DMS 273 treated with DMSO at 0.1 percent for 48 hours (cell line): Measurements from ENCODE around the gene ZNF213.
"Not testable (repeated sequence)": the region's sequence is repeated elsewhere in the genome, so short reads cannot be mapped to it uniquely, and the experiment has no call there.

Source experiments
- DNase-seq: peaks from one replicate; lab custom pipeline; 2025; lab: John Stamatoyannopoulos, UW

ZNF213 gene

GRCh38 chr16:3129137-3130131 is 5.4 kb upstream of the ZNF213 start:
- peak; percentile 70 for DNase-seq

- no peak for DNase-seq
Measured at GRCh38 chr16:3131755-3132377, 3.0 kb upstream of the ZNF213 start.

- DNase-seq, result no peak
Measured at GRCh38 chr16:3133844-3134243, 985 bp upstream of the ZNF213 start.

GRCh38 chr16:3135126-3135715 is 392 bp downstream of the ZNF213 start:
- DNase-seq, result no peak

- no peak for DNase-seq
Measured at GRCh38 chr16:3137267-3137666, 2.4 kb downstream of the ZNF213 start.

- DNase-seq, result no peak
Measured at GRCh38 chr16:3138342-3138741, 3.5 kb downstream of the ZNF213 start.

DNA sequence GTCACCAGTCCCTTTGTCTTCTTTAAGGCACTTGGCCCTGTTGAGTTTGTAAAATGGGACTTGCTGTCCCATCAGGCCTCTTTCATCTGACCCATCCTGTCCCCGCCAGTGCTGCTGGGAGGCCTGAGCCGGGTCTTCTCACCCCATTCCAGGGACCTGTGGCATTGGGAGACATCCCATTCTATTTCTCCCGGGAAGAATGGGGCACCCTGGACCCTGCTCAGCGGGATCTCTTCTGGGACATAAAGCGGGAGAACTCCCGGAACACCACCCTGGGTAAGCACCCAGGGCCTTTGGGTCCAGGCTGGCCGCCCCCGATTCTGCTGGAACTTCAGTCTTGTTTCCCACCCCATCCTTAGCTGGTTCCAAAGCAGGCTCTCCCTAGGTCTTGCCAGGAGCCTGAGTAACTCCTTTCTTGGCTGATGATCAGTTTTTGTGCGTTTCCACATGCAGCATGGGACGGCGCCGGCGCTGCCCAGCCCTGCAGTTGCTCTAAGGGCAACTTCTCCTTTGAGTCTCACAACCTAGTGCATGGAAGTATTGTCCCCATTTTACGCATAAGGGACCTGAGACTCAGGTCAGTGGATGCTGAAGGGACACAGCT is 4.1 kb downstream of the ZNF213 start:
- DNase-seq, result no peak

- DNase-seq, result not testable (repeated sequence)
Measured at GRCh38 chr16:3139561-3139960, 4.7 kb downstream of the ZNF213 start.

- DNase-seq, result no peak
Measured at GRCh38 chr16:3140603-3141427, 6.0 kb downstream of the ZNF213 start.

DNA sequence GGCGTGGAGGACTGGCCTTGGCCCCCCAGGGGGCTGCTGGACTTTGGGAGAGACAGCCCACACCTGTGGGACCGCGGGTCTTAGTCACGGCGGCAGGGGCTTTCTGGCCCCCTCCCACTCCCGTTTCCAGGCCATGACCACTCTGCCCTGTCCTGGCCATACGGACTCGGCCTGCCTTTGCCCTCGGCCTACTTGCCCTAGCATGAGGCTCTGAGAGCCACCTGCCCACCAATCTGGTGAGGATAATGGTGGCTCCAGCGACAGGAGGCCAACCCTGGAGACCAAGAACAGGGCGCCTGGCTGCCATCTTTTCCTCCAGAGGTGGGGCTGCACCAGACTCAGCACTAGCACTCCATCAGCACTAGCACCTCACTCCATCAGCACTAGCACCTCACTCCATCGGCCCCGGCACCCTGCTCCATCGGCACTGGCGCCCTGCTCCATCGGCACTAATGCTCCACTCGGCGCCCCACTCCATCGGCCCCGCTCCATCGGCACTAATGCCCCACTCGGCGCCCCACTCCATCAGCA is 7.0 kb downstream of the ZNF213 start:
- DNase-seq, result no peak

DNA sequence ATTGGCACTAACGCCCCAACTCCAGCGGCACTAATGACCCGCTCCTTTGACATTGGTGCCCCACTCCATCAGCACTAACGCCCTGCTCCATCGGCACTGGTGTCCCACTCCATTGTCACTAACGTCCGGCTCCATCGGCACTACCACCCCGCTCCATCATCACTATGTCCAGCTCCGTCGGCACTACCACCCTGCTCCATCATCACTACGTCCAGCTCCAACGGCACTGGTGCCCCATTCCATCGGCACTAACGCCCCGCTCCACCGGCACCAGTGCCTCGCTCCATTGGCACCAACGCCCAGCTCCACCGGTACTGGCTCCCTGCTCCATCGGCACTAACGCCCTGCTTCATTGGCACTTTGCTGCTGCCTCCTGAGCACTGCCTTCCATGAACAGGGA is 7.5 kb downstream of the ZNF213 start:
- DNase-seq, result no peak

DNA sequence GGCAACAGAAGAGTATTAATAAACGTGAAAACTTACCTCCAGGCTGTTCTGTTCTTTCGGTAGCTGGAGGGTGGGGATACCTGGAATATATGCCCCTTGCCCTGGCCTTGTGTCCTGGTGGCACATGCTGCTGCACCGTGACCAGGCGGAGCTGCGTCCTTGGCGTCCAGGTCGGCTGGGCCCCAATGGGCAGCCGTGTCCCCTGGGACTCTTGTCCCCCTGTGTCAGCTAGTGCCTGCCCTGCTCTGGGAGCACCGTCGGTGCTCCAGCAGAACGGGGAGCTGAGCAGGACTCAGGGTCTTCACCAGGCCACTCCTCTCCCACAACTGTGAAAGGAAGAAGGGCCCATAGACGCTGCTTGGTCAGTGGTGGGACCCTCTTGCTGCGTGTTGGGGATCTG is 7.9 kb downstream of the ZNF213 start:
- DNase-seq, result no peak

- DNase-seq, result no peak
Measured at GRCh38 chr16:3143189-3143588, 8.4 kb downstream of the ZNF213 start.

DNA sequence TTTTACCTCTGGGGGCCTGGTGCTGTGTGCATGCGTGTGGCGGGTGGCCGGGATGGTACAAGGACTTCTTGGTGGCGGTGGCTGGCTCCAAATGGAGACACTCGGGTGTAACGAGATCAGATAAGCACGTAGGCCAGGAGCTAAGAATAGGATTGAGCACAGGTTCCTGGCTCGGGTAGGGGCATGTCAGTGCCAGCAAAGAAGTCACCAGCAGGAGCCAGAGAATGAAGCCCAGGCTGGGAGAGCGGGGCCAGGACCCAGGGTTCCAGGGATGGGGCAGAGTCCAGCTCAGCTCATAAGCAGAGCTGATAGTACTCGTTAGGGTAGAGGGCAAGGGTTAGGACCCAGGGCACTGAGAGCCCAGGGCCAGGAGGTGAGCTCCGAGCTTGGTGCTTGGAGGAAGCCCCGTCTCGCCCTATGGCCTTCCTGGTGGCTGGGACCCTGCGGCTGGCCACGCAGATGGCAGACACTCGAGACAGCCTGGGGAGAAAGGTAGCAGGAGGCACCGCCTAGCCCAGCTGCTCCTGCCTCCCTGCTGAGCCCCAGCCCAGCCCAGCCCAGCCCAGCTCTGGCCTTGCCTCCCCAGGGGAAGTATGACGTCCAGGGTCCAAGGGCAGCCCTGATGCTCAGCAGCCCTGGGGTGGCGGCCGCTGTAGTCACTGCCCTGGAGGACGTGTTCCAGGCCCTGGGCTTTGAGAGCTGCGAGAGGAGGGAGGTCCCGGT is 8.9 kb downstream of the ZNF213 start:
- DNase-seq, result no peak

DNA sequence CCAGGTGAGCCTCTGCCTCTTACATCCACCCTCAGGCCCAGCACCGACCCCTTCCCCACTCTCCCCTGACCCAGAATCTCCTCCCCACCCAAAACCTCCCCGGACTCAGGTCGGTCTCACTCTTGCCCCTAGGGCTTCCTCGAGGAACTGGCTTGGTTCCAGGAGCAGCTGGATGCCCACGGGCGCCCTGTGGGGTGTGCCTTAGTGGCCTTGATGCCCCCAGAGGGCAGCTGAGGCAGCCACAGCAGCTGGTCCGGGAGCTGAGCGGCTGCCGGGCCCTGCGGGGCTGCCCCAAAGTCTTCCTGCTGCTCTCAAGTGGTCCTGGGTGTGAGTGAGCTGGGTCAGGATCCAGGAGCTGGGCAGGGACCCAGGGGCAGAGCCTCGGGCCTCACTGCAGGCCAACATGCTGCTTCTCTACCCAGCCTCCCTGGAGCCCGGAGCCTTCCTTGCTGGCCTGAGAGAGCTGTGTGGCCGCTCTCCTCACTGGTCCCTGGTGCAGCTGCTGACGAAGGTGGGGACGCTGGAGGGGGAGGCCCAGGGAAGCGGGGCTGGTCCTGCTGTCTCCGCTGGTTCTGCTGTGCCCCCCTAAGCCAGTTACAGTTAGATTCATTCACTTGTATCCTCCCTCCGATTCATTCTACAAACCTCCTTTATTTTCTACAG is 9.6 kb downstream of the ZNF213 start:
- DNase-seq, result no peak

DNA sequence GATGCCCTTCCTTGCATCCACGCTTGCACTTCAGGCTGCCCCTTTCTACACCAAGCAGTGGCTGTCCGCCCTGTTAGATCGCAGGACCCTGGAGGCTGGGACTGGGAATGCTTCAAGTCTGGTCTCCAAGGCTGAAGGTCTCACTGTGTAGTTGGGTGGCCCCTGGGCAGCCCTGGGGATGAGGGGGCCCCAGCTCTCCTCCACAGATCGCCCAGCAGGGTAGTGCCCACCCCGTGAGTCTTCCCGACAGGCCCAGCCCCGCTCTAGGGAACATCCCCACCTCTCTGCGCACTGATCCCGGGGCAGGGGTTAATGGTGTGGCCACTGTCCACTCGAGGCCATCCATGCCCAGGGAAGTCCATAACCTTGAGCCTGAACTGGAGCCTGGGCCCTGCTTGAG is 10.3 kb downstream of the ZNF213 start:
- DNase-seq, result no peak

- no peak for DNase-seq
Measured at GRCh38 chr16:3145660-3146059, 10.8 kb downstream of the ZNF213 start.

GRCh38 chr16:3147046-3147756 is 12.4 kb downstream of the ZNF213 start:
- no peak for DNase-seq

- no peak for DNase-seq
Measured at GRCh38 chr16:3147757-3148104, 12.9 kb downstream of the ZNF213 start.
